C4-2B (cell line): ENCODE measurements around the gene TBC1D22A.

ENCODE experiments used
- CTCF ChIP-seq: fragments of 450-650 bp; conservative IDR thresholded peaks from 2 replicates; pipeline ENCODE4 v1.5.1; 2017; ENCODE audit warnings: mild to moderate bottlenecking
- ZFX ChIP-seq: fragments of 450-650 bp; IDR thresholded peaks from 2 replicates; pipeline ENCODE4 v1.6.1; 2017

GRCh38 chr22:46976143-46976542, 213.7 kb downstream of the TBC1D22A start:
- TF ChIP-seq CTCF (no peak), ZFX (no peak)
